HG02970 (cell line): Measurements from ENCODE around the gene ZNF3.

Experiments
- ATAC-seq: cut with Tn5 transposase; IDR thresholded peaks from one replicate; pipeline ENCODE4 v1.9.1; 2021; ENCODE audit warnings: mild to moderate bottlenecking, moderate library complexity, moderate number of reproducible peaks; ENCODE audit not compliant: unreplicated experiment, low FRiP score

The ZNF3 gene

GRCh38 chr7:100111156-100111555, 29.6 kb upstream of the ZNF3 start:
- ATAC-seq: no peak

- no peak for ATAC-seq
These were observed 28.1 kb upstream of the ZNF3 start for GRCh38 chr7:100109521-100110163.

- ATAC-seq: no peak
These were observed 26.4 kb upstream of the ZNF3 start for GRCh38 chr7:100107890-100108289.

GRCh38 chr7:100107125-100107737, 25.7 kb upstream of the ZNF3 start:
- no peak for ATAC-seq

- no peak for ATAC-seq
These were observed 25.1 kb upstream of the ZNF3 start for GRCh38 chr7:100106633-100107032.

- no peak for ATAC-seq
These were observed 24.0 kb upstream of the ZNF3 start for GRCh38 chr7:100105534-100105933.

- ATAC-seq: no peak
These were observed 21.7 kb upstream of the ZNF3 start for GRCh38 chr7:100102950-100103840.

- ATAC-seq: peak; percentile 77
These were observed 19.7 kb upstream of the ZNF3 start, which contains the start of the genes AP4M1 and MCM7 for GRCh38 chr7:100101016-100101862. TSS of gene AP4M1 (plus strand) at chr7:100101643. CDS start at chr7:100101715, 72 bp downstream. TSS of gene MCM7 (minus strand) at chr7:100101397. CDS start at chr7:100101294, 103 bp downstream.

GRCh38 chr7:100100420-100101015, 19.0 kb upstream of the ZNF3 start:
- peak; percentile 64 for ATAC-seq

GRCh38 chr7:100099452-100099851, 17.9 kb upstream of the ZNF3 start:
- ATAC-seq: no peak

- ATAC-seq: no peak
These were observed 17.4 kb upstream of the ZNF3 start for GRCh38 chr7:100098913-100099312.

GRCh38 chr7:100095704-100096103, 14.2 kb upstream of the ZNF3 start:
- no peak for ATAC-seq

GRCh38 chr7:100095289-100095688, 13.8 kb upstream of the ZNF3 start:
- ATAC-seq: no peak

GRCh38 chr7:100093925-100094486, 12.5 kb upstream of the ZNF3 start:
- ATAC-seq: no peak

GRCh38 chr7:100093498-100093897, 12.0 kb upstream of the ZNF3 start:
- no peak for ATAC-seq

- no peak for ATAC-seq
These were observed 11.5 kb upstream of the ZNF3 start for GRCh38 chr7:100093054-100093453.

GRCh38 chr7:100091411-100092181, 10.1 kb upstream of the ZNF3 start:
- ATAC-seq: no peak

GRCh38 chr7:100090527-100091410, 9.2 kb upstream of the ZNF3 start:
- no peak for ATAC-seq
